ENCODE measurements around the gene CDK2.
"Not testable (repeated sequence)": the region's sequence is repeated elsewhere in the genome, so short reads cannot be mapped to it uniquely, and the experiment has no call there.

The CDK2 gene

GRCh38 chr12:55938826-55939501, 27.7 kb upstream of the CDK2 start:
- DNase-seq, result no peak

GRCh38 chr12:55940065-55940732, 26.4 kb upstream of the CDK2 start:
- DNase-seq, result peak; percentile 23

- DNase-seq, result no peak
These were observed 24.6 kb upstream of the CDK2 start for GRCh38 chr12:55942055-55942454.

- no peak for DNase-seq
These were observed 24.0 kb upstream of the CDK2 start for GRCh38 chr12:55942577-55943136.

- no peak for DNase-seq
These were observed 20.1 kb upstream of the CDK2 start for GRCh38 chr12:55946553-55946952.

GRCh38 chr12:55955344-55955743, 11.3 kb upstream of the CDK2 start:
- DNase-seq, result no peak

GRCh38 chr12:55955800-55956508, 10.7 kb upstream of the CDK2 start:
- DNase-seq, result no peak

- DNase-seq, result no peak
These were observed 9.3 kb upstream of the CDK2 start for GRCh38 chr12:55957106-55957859.

- no peak for DNase-seq
These were observed 2.9 kb upstream of the CDK2 start for GRCh38 chr12:55963760-55964159.

GRCh38 chr12:55965240-55965639, 1.4 kb upstream of the CDK2 start:
- DNase-seq, result no peak

GRCh38 chr12:55965941-55966407, 656 bp upstream of the CDK2 start, which contains the start of gene PMEL:
Gene PMEL (minus strand): TSS chr12:55966042. CDS start chr12:55966011, 31 bp downstream.
- DNase-seq, result no peak

- no peak for DNase-seq
These were observed 2.7 kb downstream of the CDK2 start for GRCh38 chr12:55969356-55969755.

- DNase-seq, result no peak
These were observed 4.1 kb downstream of the CDK2 start for GRCh38 chr12:55970775-55971174.

GRCh38 chr12:55972042-55972441, 5.4 kb downstream of the CDK2 start:
- DNase-seq, result no peak

- no peak for DNase-seq
These were observed 5.8 kb downstream of the CDK2 start for GRCh38 chr12:55972456-55972855.

- DNase-seq, result no peak
These were observed 6.4 kb downstream of the CDK2 start for GRCh38 chr12:55972911-55973598.

- peak; percentile 99 for DNase-seq
These were observed 7.1 kb downstream of the CDK2 start, which contains the start of gene RAB5B for GRCh38 chr12:55973599-55974307. Gene RAB5B (plus strand): TSS chr12:55974078. CDS start chr12:55986961, 12,883 bp downstream.

- no peak for DNase-seq
These were observed 7.7 kb downstream of the CDK2 start for GRCh38 chr12:55974308-55974730.

- DNase-seq, result no peak
These were observed 11.8 kb downstream of the CDK2 start for GRCh38 chr12:55978393-55978792.

- no peak for DNase-seq
These were observed 12.4 kb downstream of the CDK2 start for GRCh38 chr12:55979069-55979468.

- not testable (repeated sequence) for DNase-seq
These were observed 15.3 kb downstream of the CDK2 start for GRCh38 chr12:55981882-55982281.

Data from DMS 273 treated with DMSO at 0.1 percent for 48 hours (cell line).